ENCODE data around the gene USP32. TPM values are rescaled to one million over a fixed set of nuclear protein-coding genes. Genes with fewer than 3 reads are reported as not detected.

Gene USP32
- total and polyA plus RNA-seq, 2 donors (not counting 3 experiments of a cell fraction or from before 2014, with no cell fraction given): 15.7 to 52.9 TPM

- intact Hi-C loops (cut with micrococcal nuclease): no loop called here
- FAIRE-seq (no peak), DNase-seq (ENCODE audit: low read depth, low spot score) (no peak)
- Histone ChIP-seq H3K9me3 (replicated peaks; ENCODE audit: control insufficient read depth, insufficient read depth, low read length) (no peaks in the 10 kb centered on the region), H3K79me2 (ENCODE audit: control insufficient read depth, insufficient read depth, low read length) (peaks cover 19% of the 10 kb centered on the region), H3K4me1 (ENCODE audit: control insufficient read depth, extremely low read depth, insufficient read depth, low read length) (no peaks in the 10 kb centered on the region), H3K27me3 (ENCODE audit: control insufficient read depth in 2 of 2, insufficient read depth in 2 of 2, low read length in 2 of 2) (no peaks in the 10 kb centered on the region), H3K9ac (replicated peaks; ENCODE audit: extremely low read depth, insufficient read depth, low read length) (no peak overlapping the region), H3K36me3 (ENCODE audit: control insufficient read depth in 2 of 2, extremely low read depth in 1 of 2, insufficient read depth in 2 of 2, low read length in 2 of 2) (no peaks in the 10 kb centered on the region), H3K9me1 (replicated peaks; ENCODE audit: control insufficient read depth, extremely low read depth, insufficient read depth, low read length) (no peaks in the 10 kb centered on the region), H2AFZ (ENCODE audit: low read depth, low read length) (no peak overlapping the region), H3K4me2 (ENCODE audit: insufficient read depth, low read length) (no peak overlapping the region), H3K4me3 (replicated peaks in 1 of 3; ENCODE audit: insufficient read depth in 1 of 3, low read depth in 1 of 3, low read length in 3 of 3) (no peak overlapping the region), H3K27ac (ENCODE audit: insufficient read depth, low read depth, low read length) (no peak overlapping the region), H4K20me1 (replicated peaks; ENCODE audit: control insufficient read depth, extremely low read depth, insufficient read depth, low read length) (peaks cover 5% of the 10 kb centered on the region)
- dilution Hi-C loops (cut with MboI; ENCODE audit: extremely low pct_ligation_motif_present, low sequenced_read_pairs): no loop called here
- ChIA-PET CTCF (no interaction called here), POLR2A (interaction anchor here (0.7 kb wide), 1 partner anchor 11 kb away, joined by 3 read pairs; no protein-coding TSS in a partner anchor)
- no TSS peak for BruUV-seq (replicated peaks)
- TF ChIP-seq MYC (IDR thresholded peaks at IDR 0.05; ENCODE audit: low read depth, low read length) (no peak), FOS (IDR thresholded peaks at IDR 0.05; ENCODE audit: borderline replicate concordance, insufficient read depth, low read length) (no peak), EZH2 (IDR thresholded peaks at IDR 0.05; ENCODE audit: borderline replicate concordance, low read depth, low read length, severe bottlenecking) (no peak), POLR2A (IDR thresholded peaks at IDR 0.05; ENCODE audit: low read depth, low read length) (no peak), CTCF (IDR thresholded peaks at IDR 0.05; ENCODE audit: extremely low read depth in 1 of 2, insufficient read depth in 1 of 2, low read depth in 1 of 2, low read length in 2 of 2) (no peak), MAX (IDR thresholded peaks at IDR 0.05; ENCODE audit: insufficient read depth, insufficient read length) (no peak), POLR2AphosphoS5 (IDR thresholded peaks at IDR 0.05; ENCODE audit: insufficient read depth, low read depth, low read length) (no peak), JUN (IDR thresholded peaks at IDR 0.05; ENCODE audit: borderline replicate concordance, insufficient read depth, insufficient read length, low read depth) (no peak), GATA2 (IDR thresholded peaks at IDR 0.05; ENCODE audit: insufficient read depth, insufficient read length, low read depth, low read length) (no peak)
Measured at GRCh38 chr17:60301649-60302048, 90.3 kb downstream of the USP32 start.

Data from endothelial cell of umbilical vein (primary cell).